Transverse colon (tissue), 4 donors: ENCODE results near the gene LRRC10B. TPM values are rescaled to one million over a fixed set of nuclear protein-coding genes. Genes with fewer than 3 reads are reported as not detected.

Experiments
- DNase-seq: peaks from one replicate; pipeline ENCODE4 v3.0.0-alpha.2; 2019
- H3K27ac ChIP-seq, 4 donors: fragments of 200-600 bp; sonication (generic); 2 replicates each; pipeline ENCODE4 v1.5.1; 2016 to 2018; ENCODE audit warnings: inconsistent platforms in 4 of 4
- H3K27me3 ChIP-seq: fragments of 200-600 bp; sonication (generic); 2 replicates; pipeline ENCODE4 v1.5.1; 2017; ENCODE audit warnings: inconsistent platforms
- H3K36me3 ChIP-seq, 4 donors: fragments of 200-600 bp; sonication (generic); 2 replicates each; pipeline ENCODE4 v1.5.1; 2017 to 2019; ENCODE audit warnings: inconsistent platforms in 4 of 4
- H3K4me1 ChIP-seq, 4 donors: fragments of 200-600 bp; sonication (generic); 2 replicates each; pipeline ENCODE4 v1.5.1; 2017 to 2020; ENCODE audit warnings: inconsistent platforms in 4 of 4
- H3K4me3 ChIP-seq, 4 donors: fragments of 200-600 bp; sonication (generic); 1 replicate in 1 of 4; 2 replicates in 3 of 4; pipeline versions ENCODE4 v1.5.1 to v1.6.1; 2017 to 2019; ENCODE audit warnings: inconsistent platforms in 4 of 4
- H3K9me3 ChIP-seq, 2 donors: fragments of 200-600 bp; sonication (generic); 2 replicates each; pipeline ENCODE4 v1.5.1; 2017 to 2019; ENCODE audit warnings: inconsistent platforms in 2 of 2
- EP300 ChIP-seq: sonication (generic); formaldehyde crosslinking; IDR thresholded peaks from one replicate; pipeline ENCODE4 v1.6.1; 2017; ENCODE audit warnings: antibody characterized with exemption, low read depth
- POLR2A ChIP-seq: fragments of 450-650 bp; IDR thresholded peaks from one replicate; pipeline ENCODE4 v1.6.1; 2016; ENCODE audit warnings: antibody characterized with exemption, mild to moderate bottlenecking, moderate library complexity
- POLR2AphosphoS5 ChIP-seq, 3 donors: sonication (generic); formaldehyde crosslinking; IDR thresholded peaks; one replicate each; pipeline ENCODE4 v1.6.1; 2016; ENCODE audit warnings: antibody characterized with exemption in 3 of 3
- WGBS, 2 donors: methylation state at CpG; one replicate each; pipeline ENCODE4 v1.1.5; 2018; ENCODE audit warnings: low coverage in 1 of 2; 5-methylcytosine and 5-hydroxymethylcytosine counted together
- in situ Hi-C, 4 donors: fragments of 200-750 bp; cut with MboI; loops; one replicate each; pipeline versions ENCODE4 v1.15.0 to v1.15.1; 2017; ENCODE audit warnings: low sequenced_read_pairs in 3 of 4, low pct_ligation_motif_present in 1 of 4, low pct_unique_long_range_greater_than_20kb in 1 of 4
- intact Hi-C: fragments of 100-400 bp; cut with DNase I; formaldehyde crosslinking; loops from one replicate; pipeline ENCODE4 v1.15.1; 2023; ENCODE audit warnings: low total_unique reads
- total RNA-seq, 4 donors: library from RNA; depleted of rRNA; stranded (reverse); fragments of >200 nt; gene quantifications; one replicate each; pipeline ENCODE4 v1.1.0, GENCODE V29; 2016
- TF ChIP-seq, protein P1 (sequence below), 5 experiments: fragments of 200-600 bp in 3 of 5; fragments of 450-650 bp in 2 of 5; sonication (generic) in 3 of 5; IDR thresholded peaks; 1 replicate in 2 of 5; 2 replicates in 3 of 5; pipeline ENCODE4 v1.5.1; 2016 to 2017; ENCODE audit warnings: antibody characterized with exemption in 5 of 5, inconsistent platforms in 3 of 5, mild to moderate bottlenecking in 2 of 5, moderate library complexity in 1 of 5

Gene LRRC10B
- total RNA-seq, 4 donors from 2014 or later, result 0.32 to 1.1 (median 0.60) TPM; not detected in 1

DNA sequence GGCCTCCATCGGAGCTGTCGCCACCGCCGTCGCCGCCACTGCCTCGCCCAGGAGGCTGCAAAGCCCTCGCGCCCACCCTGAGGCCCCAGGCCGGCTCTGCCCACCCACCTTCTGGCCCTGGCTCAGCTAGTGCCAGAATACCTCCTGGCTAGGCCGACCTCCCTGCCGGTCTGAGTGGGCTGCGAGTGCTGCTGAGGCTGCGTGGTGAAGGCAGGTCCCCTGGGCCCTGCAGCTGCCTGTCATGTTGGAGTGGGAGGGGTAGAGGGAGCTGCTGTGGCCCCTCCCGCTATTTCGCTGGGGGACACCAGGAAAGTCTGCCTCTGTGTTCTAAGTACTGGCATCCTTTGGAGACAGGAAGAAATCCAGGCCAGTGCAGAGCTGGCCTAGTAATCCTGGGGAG, 34.2 kb downstream of the LRRC10B start:
- 95% methylated on average over 11 of the region's 16 CpGs; no CpG with 5 or more reads in 1 of the 2 donors for WGBS, 2 donors
- in situ Hi-C loops, result no loop called here
- intact Hi-C loops, result no loop called here

DNA sequence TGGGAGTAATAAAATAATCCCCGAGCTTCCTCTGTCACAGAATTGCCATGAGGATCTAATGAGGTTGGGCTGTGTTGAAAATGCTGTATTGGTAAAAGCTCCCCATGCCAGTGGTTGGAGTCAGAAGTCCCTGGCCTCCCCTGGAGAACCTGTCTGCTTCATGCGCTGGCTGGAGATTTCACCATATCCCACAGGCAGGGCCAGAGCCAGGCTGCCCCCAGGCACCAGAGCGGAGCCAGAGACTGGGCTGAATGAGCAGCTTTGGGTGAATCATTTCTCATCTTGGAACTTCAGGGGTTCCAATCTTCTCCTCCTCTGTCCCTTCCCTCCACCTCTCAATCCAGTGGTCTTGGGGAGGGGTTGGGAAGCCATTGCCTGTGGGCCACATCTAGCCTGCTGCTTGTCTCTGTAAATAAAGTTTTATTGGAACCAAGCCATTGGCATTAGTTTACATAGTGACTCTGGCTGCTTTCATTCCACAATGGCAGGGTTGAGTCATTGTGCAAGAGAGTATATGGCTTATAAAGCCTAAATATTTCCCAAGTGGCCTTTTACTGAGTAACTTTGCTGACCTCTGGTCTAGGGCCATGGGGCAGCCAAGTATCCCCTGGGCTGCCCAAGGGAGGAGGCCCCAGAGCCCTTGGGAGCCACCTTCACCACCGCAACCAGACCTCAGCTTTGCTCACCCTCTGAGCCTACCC, 35.2 kb downstream of the LRRC10B start:
- Histone ChIP-seq H3K4me3 (no peak overlapping the region), H3K9me3 (no peaks in the 10 kb centered on the region), H3K27me3 (peaks cover 11% of the 10 kb centered on the region), H3K27ac (no peak overlapping the region), H3K36me3 (no peaks in the 10 kb centered on the region), H3K4me1 (no peaks in the 10 kb centered on the region)
- TF ChIP-seq, protein P1, sequence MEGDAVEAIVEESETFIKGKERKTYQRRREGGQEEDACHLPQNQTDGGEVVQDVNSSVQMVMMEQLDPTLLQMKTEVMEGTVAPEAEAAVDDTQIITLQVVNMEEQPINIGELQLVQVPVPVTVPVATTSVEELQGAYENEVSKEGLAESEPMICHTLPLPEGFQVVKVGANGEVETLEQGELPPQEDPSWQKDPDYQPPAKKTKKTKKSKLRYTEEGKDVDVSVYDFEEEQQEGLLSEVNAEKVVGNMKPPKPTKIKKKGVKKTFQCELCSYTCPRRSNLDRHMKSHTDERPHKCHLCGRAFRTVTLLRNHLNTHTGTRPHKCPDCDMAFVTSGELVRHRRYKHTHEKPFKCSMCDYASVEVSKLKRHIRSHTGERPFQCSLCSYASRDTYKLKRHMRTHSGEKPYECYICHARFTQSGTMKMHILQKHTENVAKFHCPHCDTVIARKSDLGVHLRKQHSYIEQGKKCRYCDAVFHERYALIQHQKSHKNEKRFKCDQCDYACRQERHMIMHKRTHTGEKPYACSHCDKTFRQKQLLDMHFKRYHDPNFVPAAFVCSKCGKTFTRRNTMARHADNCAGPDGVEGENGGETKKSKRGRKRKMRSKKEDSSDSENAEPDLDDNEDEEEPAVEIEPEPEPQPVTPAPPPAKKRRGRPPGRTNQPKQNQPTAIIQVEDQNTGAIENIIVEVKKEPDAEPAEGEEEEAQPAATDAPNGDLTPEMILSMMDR (IDR thresholded peaks at IDR 0.05), result no peak
- TF ChIP-seq EP300, result no peak
- no peak for TF ChIP-seq POLR2A
- TF ChIP-seq POLR2AphosphoS5 (IDR thresholded peaks at IDR 0.05), result no peak
- DNase-seq, result no peak
- in situ Hi-C loops (no loop called here), intact Hi-C loops (no loop called here)
- 90 to 100% methylated on average over 1 to 4 of the region's 4 CpGs for WGBS, 2 donors

More for the DNA sequence above, 34.2 kb downstream of the LRRC10B start:
- no peaks in the 10 kb centered on the region for H3K36me3 ChIP-seq
- no peak for TF ChIP-seq POLR2A
- TF ChIP-seq, protein P1 (IDR thresholded peaks at IDR 0.05), result no peak
- TF ChIP-seq POLR2AphosphoS5 (IDR thresholded peaks at IDR 0.05), result no peak
- TF ChIP-seq EP300, result no peak
- peaks cover 11% of the 10 kb centered on the region for H3K27me3 ChIP-seq
- H3K4me1 ChIP-seq, result no peaks in the 10 kb centered on the region
- no peak overlapping the region for H3K4me3 ChIP-seq
- no peak for DNase-seq
- no peaks in the 10 kb centered on the region for H3K9me3 ChIP-seq
- H3K27ac ChIP-seq, result no peak overlapping the region

DNA sequence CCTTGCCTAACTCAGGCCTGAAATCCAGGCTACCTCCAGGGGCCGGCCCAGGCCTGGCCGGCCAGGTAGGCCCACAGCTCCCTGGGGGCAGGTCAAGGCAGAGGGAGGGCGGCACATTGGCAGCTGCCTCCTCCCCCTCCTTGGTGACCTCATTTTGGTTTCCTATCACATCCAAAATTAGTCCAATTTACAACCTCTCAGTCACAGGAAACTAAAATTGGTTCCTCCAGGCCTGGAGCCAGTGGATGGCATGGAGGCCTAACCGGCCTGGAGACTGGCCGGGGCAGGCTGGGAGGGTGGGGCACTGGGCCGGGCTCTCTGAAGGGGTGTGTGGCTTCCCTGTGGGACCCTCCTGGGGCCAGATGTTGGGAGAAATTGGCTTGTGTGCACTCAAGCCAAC, 35.9 kb downstream of the LRRC10B start:
- no peak for DNase-seq
- Histone ChIP-seq H3K36me3 (no peaks in the 10 kb centered on the region), H3K27me3 (peaks cover 12% of the 10 kb centered on the region), H3K9me3 (no peaks in the 10 kb centered on the region), H3K4me1 (no peaks in the 10 kb centered on the region), H3K4me3 (no peak overlapping the region), H3K27ac (no peak overlapping the region)
- intact Hi-C loops, result no loop called here
- no peak for TF ChIP-seq POLR2A
- TF ChIP-seq, protein P1 (IDR thresholded peaks at IDR 0.05), result no peak
- no peak for TF ChIP-seq EP300
- no peak for TF ChIP-seq POLR2AphosphoS5 (IDR thresholded peaks at IDR 0.05)
- in situ Hi-C loops, result no loop called here
- 91% methylated on average over 6 of the region's 6 CpGs; no CpG with 5 or more reads in 1 of the 2 donors for WGBS, 2 donors

DNA sequence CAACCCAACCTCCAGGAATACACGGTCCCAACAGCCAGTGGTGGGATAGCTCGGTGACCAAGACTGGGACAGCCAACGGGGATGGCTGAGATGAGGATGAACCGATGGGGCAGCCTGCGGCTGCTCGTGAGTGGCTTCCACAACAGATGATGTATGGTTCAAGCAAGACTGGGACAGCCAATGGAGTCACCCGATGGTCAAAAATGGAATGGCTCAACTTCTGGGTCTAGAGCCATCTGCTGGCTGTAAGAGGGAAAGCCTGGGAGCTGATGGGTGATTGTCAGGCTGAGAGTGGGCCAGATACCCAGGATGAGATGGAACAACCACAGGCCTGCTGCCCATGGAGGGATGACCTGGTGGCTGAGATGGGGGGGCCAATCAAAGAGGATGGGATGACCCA, 36.8 kb downstream of the LRRC10B start:
- intact Hi-C loops (no loop called here), in situ Hi-C loops (no loop called here)
- TF ChIP-seq POLR2AphosphoS5 (IDR thresholded peaks at IDR 0.05) (no peak), EP300 (no peak), POLR2A (no peak)
- TF ChIP-seq, protein P1 (IDR thresholded peaks at IDR 0.05), result peak in 3 of 5 experiments; percentile 22 to 34 (median 24)
- Histone ChIP-seq H3K36me3 (no peaks in the 10 kb centered on the region), H3K4me1 (no peaks in the 10 kb centered on the region), H3K27ac (no peak overlapping the region), H3K9me3 (no peaks in the 10 kb centered on the region), H3K27me3 (peaks cover 16% of the 10 kb centered on the region), H3K4me3 (no peak overlapping the region)
- WGBS, 2 donors, result 90% methylated on average over 7 of the region's 7 CpGs; no CpG with 5 or more reads in 1 of the 2 donors
- no peak for DNase-seq
